VCaP (cell line): ENCODE data around the gene CCDC87.

ENCODE experiments used
- H3K27ac ChIP-seq: fragments of 450-650 bp; 2 replicates; pipeline ENCODE4 v1.5.1; 2017
- CTCF ChIP-seq: fragments of 450-650 bp; conservative IDR thresholded peaks from 2 replicates; pipeline ENCODE4 v1.5.1; 2017; ENCODE audit warnings: mild to moderate bottlenecking, moderate library complexity

CCDC87 gene

GRCh38 chr11:66625041-66625751 lies 32.3 kb upstream of the CCDC87 start:
- TF ChIP-seq CTCF, result no peak
- no peak overlapping the region for H3K27ac ChIP-seq

GRCh38 chr11:66624450-66624849 lies 31.6 kb upstream of the CCDC87 start:
- no peak for TF ChIP-seq CTCF
- H3K27ac ChIP-seq, result no peak overlapping the region

- peak overlapping the region; percentile 97 for H3K27ac ChIP-seq
- TF ChIP-seq CTCF, result no peak
These were observed 26.3 kb upstream of the CCDC87 start for GRCh38 chr11:66619080-66619554.

- TF ChIP-seq CTCF, result no peak
These were observed 24.4 kb upstream of the CCDC87 start for GRCh38 chr11:66617155-66617834.

GRCh38 chr11:66616379-66617154 lies 23.7 kb upstream of the CCDC87 start, which contains the start of gene RBM14:
Gene RBM14 (plus strand): TSS chr11:66616630. CDS start chr11:66616721, 91 bp downstream.
- TF ChIP-seq CTCF, result no peak
- peak within 1 kb of the TSS; percentile 97 for H3K27ac ChIP-seq

More at GRCh38 chr11:66617155-66617834, 24.4 kb upstream of the CCDC87 start:
- peak overlapping the region; percentile 97 for H3K27ac ChIP-seq

- H3K27ac ChIP-seq, result no peak overlapping the region; the same call in 1 of the 2 replicates
- no peak for TF ChIP-seq CTCF
These were observed 21.2 kb upstream of the CCDC87 start for GRCh38 chr11:66614073-66614472.

- H3K27ac ChIP-seq, result no peak overlapping the region
- TF ChIP-seq CTCF, result no peak
These were observed 19.6 kb upstream of the CCDC87 start for GRCh38 chr11:66612458-66612857.
